GM19351 (cell line): Measurements from ENCODE around the gene ADGRL2.

Source experiments
- ATAC-seq: cut with Tn5 transposase; IDR thresholded peaks from one replicate; pipeline ENCODE4 v1.9.1; 2021; ENCODE audit warnings: mild to moderate bottlenecking, moderate library complexity; ENCODE audit not compliant: unreplicated experiment

Gene ADGRL2

DNA sequence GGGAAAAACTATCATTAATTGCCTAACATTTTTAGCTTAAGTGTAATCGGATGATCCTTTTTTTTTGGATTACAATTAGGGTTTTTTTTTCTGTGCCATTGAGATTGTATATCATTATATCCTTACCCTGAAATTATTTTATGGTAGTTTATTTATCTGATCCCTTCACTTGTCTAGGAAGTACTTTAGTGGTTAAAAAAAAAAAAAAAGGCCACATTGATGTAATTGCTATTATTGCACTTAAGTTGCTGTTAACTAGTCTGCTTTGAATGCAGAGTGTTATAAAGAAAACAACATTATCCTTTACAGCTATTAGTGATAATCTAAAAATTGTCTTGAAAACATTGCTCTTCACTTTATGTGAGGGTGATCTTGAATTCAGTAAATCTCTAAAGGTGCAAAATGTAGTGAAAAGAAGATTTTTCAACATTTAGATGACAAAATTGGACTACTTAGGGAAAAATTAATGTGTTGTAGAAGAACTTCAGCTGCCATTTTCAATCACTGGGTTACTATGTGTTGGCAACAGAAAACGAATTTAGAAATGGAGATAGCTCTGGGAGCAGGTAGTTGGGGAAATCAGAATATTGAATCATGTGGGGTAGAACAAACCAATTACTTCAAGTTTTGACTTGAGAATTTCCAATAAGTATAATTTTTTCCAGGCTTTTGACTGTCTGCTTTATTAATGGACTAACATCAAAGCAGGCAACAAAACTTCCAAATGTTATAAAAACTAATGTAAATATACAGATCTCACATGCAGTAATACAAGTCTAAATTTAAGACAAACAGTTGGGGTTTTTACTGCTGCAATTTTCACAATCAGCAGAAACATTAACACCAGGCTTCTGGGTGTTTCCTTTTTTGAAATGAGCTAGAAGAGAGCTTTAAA is 5.0 kb downstream of the ADGRL2 start:
- ATAC-seq, result no peak

DNA sequence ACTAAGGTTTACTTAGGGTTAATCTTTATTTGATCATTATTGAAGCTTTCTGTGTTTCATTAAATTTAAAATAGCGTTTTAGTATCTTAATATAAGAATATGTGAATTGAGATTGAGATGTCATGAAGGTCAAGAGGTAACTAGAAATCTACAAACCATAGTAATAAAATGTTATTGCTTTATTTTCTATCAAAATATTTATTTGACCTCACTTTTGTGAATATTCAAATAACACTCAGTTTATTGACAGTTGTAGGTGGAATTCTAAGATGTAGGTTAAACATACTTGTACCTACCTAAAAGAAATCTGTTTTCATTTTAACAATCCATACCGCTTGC is 5.7 kb downstream of the ADGRL2 start:
- no peak for ATAC-seq

DNA sequence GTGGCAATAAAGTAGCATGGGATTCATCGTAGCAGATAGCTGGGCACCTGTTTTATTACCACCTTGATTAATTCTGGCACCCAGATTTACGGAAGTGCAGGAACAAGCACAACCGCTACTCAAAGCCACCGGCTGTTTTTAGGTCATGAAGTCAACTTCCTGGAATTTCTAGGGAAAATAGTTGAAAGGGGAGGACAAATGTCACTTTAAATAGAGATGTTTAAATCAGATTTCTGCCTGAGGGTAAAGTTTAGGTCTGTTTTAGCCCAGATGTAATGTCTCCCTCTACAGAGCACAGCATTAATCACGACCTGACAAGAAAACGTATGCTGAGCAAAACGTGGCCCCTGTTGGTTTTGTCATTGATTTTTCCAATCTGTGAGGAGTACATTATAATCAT is 8.0 kb downstream of the ADGRL2 start:
- ATAC-seq, result no peak

DNA sequence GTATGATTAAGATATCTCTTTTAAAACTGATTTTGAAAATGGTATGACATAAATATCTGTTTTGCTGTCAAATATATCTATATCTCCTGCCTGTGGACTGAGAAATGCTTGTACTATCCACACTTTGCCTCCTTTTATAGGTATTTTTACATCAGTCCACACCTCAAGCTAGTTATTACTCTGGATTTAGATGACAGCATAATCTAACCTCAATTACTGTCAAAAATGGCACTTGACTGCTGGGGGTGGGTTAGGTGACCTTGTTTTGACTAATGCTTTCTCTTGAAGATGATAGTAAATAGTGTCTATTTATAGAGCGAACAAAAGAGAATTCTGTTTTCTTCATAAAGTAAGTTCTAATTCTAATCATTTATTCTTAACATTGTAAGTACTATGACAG is 9.1 kb downstream of the ADGRL2 start:
- ATAC-seq, result no peak

DNA sequence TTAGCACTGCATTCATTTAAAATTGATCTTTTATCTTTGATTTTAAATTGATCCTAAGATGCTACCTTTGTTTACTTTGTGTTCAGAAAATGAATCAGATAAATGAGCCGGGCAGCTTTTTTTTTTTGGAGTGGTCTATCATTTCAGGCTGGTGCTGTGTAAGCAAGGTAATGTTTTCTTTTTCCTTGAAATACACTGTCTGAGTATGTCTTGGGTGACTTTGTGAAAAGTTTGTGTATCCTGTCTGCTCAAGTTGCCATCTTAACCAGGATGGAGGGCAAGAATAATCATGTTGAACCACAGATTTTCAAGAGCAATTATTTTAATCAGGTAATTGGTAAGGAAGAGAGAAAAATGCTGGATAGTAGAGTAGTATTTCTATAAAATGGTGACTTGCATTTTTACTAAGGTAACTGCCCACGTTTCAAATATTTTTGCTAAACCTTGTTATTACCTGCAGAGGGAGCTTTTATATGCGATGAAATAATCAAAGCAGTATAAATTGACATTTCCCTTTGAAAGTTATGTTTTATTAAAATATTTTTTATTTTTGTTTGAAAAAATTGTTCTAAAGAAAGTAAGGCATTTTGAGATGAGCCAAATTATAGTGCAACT is 11.1 kb downstream of the ADGRL2 start:
- no peak for ATAC-seq

DNA sequence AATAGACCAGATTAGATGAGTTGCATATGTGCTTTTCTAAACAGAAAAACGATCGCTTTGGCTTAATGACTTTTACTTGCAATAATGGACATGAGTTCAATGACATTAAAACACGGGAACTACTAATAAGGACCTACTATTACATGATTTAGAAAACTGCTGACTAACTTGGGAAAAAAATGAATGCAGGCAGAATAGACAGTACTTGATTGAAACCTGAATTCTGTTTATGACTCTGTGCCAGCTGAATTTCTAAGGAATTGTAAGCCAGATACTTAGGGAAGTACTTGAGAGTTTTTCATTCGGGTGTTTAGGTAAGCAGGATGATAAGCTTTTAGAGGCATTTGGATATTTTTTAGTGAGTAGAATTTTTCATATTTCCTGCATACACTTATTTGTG is 12.0 kb downstream of the ADGRL2 start:
- ATAC-seq, result no peak

DNA sequence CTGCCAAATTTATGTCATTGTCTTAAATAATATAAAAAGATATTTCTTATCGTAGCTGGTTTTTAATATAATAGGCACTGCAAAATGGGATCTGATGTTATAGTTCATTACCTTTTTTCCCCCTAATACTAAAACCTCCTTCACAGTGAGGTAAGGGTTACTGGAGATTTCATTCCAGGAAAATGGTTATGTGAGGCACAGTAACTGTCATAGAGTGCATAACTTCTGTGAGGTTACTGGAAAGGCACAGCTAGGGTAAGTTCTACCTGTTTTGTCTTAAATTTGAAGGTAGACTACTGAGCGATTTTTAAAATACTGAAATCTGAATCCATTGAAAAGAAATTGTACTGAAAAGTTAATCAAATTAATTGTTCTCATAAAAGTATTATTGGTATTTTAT is 13.0 kb downstream of the ADGRL2 start:
- ATAC-seq, result no peak

DNA sequence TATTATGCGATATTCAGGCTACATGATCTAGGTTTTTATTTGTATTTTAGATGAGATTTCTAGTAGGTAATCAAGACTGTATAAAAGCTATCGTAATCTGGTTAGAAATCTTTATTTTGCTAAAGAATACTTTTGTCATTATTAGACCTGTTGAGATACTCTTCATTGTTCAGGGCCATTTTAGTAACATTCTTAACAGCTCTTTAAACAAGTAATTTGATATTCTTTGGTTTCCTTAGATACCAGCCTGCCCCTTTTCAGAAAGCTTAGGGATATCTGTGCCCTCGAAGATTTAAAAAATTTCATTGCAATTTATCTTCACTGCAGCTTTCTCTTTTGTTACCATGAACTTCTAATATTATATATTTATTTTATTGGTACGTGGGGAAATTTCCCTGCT is 18.9 kb downstream of the ADGRL2 start:
- no peak for ATAC-seq

DNA sequence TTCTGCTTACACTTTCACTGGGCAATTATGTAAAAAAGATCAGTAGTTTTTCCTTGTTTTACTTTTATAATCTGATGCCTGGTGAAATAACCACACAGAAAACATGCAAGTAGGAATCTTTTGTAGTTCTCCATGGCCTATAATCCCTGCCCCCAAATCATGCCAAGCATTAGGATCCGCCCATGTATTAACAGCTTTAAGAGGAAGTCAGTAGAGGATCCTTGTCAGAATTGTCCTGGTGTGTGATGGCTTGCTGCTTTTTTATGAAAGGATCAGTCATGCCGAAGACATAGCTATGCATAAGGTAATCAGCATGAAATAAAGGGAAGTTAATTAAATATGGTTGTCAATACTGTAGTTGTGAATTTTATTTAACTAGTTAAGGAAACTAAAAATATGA is 20.0 kb downstream of the ADGRL2 start:
- ATAC-seq, result no peak

DNA sequence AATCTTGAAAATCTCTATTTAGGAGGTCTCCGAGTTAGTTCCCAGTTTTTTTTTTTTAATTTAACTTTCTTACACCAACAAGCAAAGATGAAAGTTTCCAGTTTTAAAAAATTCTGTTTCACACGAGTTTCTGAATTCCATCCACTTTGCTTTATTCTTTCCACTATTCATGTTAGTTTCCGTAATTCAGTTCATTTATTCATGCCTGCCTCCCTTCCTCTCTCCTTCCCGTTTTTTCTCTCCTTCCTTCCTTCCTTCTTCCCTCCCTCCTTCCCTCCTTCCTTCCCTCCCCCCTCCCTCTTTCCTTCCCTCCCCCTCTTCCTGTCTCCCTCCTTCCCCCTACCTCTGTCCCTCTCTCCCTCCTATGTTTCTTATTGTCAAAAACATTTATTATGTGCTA is 22.3 kb downstream of the ADGRL2 start:
- no peak for ATAC-seq

DNA sequence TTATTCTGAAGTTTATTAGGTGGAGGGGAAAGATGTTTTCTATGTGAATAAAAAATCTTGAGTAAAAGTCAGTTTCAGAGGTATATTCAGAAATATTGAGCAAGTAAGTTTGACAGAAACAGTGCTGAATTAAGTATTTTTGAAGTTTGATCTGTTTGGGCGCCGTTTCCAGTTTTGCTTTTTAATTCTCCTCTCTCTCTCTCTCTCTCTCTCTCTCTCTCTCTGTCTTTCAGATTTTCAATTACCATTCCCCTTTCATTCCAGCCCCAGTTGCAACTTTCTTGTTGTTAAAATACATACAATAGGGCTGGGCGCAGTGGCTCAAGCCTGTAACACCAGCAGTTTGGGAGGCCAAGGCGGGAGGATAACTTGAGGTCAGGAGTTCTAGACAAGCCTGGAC is 24.0 kb downstream of the ADGRL2 start:
- no peak for ATAC-seq

DNA sequence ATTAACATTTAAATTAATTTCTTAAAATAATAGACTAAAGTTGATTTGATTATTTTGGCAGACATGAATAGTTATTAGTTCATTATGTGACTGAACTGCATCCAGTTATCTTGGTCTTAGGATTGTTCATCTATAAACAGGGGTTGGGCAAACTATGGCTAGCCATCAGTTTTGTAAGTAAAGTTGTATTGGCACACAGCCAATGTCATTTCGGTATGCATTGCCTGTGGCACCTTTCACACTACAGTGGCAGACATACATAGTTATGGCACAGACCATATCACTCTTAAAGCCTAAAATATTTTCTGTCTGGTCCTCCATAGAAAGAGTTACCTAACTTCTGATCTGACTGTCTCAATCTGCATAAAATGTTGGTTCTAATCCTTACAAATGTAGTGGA is 27.2 kb downstream of the ADGRL2 start:
- no peak for ATAC-seq

DNA sequence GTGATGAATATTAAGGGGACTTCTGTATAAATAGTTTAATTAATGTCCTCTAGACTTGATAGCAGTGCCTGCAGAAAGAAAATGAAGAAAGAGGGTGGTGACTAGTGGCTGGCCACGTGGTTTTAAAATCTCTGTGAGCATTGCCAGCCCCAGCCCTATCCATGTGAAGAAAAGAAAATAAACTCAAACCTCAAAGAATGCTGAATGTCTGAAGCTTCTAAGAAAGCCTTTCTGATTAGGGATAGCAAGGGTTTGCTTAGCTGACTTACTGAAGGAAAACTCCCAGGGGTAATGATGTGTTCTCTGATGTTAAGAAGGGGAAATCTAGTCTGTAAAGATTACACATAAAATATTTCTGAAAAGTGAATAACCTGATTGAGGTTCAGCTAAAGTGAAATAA is 31.8 kb downstream of the ADGRL2 start:
- ATAC-seq, result no peak

DNA sequence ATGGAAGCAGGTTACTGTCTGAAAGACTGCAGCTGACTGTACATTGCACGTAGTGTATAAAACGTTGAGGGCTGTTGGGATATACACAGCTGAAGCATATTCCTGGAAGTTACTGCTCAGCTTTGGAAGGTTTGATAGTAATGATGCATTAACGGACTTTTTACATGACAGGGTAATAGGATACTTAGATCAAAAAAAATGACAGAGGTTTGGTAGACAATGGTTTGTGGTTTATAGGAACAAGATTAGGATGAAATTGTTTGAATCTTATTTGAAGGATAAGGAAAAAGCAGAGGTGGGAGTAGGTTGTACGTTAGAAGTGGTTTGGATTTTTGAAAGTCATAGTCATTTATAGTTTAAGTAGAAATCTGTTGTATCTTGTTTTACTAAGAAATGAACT is 33.0 kb downstream of the ADGRL2 start:
- no peak for ATAC-seq

DNA sequence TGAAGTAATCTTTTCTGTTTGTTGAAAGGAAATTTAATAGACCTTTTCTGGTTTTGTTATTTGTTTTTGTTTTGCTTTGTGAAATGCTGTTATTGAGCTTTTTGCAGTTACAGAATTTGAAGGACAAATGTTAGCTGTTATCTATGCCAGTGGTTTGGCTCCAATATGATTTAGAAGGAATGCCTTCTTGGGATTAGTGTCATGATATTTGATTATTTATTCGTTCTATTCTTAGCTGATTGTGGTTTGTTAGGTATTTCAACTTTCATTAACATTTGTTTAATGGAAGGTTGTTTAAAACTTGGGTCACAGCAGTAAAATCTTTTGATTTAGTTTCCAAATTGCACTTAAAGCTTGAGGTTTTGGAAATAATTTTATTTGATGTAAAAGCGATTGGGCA is 33.5 kb downstream of the ADGRL2 start:
- no peak for ATAC-seq

DNA sequence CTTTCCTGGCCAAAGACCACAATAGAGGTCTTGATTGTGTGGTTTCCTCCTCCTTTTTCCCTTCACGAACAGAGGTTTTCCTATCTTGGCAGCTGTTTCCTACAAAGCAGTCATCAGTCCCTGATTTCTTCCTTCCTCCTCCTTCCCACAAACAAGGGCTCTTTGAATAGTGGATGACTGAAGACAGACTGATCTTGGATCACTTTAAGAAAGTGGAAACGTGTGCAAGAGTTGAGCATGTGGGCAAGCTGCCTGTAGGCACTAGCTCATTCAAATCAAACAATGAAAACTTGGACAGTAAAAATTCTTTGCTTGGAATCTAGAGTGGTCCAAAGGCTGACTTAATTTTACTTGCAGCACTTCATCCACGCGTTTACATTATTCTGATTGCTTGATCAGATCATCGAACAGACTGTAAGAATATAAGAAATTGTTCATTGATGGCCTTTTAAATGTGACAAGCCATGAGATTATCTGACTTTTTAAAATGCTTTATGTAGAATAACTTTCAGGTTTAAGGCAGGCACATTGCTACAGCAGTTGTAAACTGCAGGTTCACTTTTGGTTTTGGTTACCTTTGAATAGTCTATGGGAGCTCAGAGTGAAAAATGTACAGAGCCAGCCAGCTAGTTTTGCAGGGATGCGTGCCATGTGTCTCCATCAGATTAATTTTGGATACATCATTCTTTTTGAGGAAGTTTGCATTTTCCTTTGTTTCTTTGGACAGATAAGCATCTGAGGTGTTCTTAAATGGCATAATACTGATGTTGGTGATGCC is 34.4 kb downstream of the ADGRL2 start:
- no peak for ATAC-seq

DNA sequence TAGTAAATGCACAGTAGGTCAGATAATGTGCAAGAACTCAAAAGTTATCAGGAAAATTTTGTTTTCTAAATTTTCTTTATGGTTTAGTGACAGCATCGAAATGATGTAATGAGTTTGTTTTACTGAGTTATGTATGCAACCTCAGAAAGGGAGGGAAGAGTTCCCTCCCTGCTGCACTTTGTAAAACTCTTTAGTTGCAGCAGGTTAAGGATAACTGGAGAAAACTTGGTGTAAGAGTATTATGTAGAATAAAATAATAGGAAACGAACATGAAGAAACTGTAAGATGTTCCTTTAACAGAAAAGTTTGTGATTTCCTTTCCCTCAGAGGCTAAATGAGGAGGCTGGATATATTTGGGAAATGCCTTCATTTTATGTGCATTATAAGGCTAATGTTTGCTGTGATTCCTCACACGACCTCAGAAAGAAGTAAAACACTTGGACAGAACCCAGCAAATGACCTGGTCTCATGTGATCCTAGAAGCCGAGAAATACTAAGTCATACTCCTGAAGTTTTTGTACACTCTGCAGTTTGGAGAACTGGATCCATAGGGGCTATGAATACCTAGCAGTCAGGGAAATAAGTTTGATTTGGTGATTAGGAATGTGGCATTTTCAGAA is 35.4 kb downstream of the ADGRL2 start:
- ATAC-seq, result no peak

DNA sequence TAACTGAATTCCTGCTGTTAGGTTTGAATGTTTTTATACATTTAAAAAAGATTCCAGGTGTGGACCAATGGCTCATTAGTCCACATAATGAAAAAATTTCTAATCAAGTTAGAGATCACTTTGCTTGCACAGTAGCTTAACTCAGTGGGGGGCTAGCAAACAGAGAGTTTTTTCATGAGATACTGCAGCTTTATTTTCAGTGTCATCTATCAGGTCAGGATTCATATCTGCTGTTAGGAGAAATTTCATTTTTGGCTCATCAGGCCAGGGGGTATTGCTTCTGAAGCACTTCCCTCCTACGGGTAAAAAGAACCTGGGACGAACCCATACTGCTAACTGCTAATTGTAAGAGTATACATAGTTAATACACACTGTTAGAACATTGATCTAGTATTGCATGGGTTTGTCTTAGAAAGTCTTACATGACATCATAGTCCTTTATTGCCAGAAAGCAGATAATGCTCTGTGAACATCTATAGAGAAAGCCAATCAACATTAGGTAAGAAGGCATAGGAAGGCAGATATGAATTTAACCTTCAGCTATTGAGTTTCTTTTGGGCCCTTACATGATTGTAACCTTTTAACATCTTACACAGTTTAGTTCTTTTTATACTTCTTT is 38.0 kb downstream of the ADGRL2 start:
- no peak for ATAC-seq

DNA sequence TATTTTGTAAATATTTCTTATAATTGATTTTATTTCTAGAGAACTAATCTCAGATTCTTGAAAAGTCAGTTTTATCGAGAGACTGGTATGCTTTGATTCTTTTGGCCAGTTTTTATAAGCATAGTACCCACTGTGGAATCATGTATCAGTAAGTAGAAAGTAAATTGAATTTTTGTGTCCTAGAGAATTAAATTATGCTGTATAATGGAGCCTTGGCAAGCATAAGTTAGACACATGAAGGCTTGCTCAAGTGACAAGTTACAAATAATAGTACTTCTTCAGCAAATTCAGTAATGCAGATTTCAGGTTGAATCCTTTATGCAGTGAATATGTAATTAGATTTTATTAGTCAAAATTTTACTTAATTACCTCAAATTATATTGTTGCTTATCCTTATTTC is 40.1 kb downstream of the ADGRL2 start:
- no peak for ATAC-seq

DNA sequence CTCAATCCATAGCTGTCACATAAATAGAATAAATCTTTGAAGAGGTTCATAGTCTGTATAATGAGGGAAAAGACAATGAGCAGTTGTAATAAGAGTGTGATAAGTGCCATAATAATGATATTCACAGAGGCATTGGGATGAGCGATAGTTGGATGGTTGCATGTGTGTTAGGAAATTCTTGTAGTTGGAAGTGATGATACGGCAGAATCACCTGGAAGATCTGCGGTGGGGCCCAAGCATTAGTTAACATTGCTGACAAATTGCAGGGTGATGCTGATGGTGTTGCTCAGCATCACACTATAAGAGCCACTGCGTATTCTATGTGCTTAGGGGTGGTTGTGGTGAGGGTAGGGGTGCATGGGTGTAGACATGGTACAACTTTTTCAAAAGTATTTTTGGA is 41.1 kb downstream of the ADGRL2 start:
- no peak for ATAC-seq

DNA sequence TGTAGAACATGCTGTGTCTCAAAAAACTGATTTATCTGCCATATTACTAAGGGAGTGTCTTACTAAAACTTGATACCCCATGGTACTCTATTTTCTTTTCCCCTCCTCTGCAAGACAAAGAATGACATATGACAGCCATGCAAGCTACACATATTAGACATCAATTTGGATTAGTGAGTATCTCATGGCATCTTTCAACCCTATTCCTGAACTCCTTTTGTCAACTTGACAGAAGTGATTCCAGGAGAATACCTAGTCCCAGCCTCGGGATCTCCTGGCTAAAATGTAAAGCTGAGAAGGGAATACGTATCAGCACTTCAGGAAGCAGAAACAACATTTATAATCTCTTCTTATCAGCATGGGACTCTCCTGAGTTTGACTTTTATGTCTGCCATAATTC is 43.7 kb downstream of the ADGRL2 start:
- no peak for ATAC-seq
